Activated CD4-positive, alpha-beta T cell treated with anti-CD3 and anti-CD28 coated beads, Interleukin-2, amount 50 U/mL, for 24 hours (primary cell): Measurements from ENCODE around the gene MCC.

Source experiments
- DNase-seq, 2 donors: peaks; one replicate each; pipeline ENCODE4 v3.0.0-alpha.2; 2020; ENCODE audit warnings: low read depth in 1 of 2, low spot score in 1 of 2

The MCC gene

DNA sequence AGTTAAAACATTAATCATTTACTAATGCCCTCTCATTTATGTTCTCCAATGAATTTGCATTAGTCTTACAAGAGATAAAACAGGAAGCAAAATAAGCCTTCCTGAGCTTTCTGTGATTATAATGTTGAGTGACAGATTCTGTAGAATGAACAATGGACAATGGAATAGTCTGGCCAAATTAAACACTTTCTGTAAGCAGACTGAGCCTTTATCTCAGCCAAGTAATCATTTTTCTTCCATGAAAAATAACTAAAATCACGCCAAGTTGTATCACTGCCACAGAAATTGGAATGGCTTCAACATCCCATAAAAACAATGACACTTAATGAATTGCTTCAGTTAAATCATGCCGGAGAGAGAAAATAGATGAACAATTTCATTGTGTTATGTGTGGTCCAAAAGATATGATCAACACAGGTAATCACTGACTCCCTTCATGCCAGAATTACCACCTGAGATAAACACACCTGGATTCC, 116.5 kb downstream of the MCC start:
- no peak for DNase-seq

DNA sequence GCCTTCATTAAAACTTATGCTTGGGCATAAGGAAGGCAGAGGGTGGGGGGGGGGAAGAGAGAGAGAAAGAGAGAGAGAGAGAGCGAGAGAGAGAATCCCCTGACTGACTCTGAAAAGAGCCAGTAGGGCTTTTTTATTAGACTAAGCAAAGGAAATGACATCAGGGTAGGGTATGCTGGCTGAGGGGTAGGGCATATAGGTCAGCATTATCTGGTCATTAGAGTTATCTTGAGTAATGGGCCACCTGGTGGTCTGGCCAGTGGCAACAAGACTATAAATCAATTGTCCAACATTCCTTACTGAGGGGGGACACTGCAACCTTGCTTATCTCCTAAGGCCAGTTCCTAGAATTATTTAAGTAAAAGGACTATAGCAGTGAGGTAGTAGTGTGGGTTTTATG, 120.7 kb downstream of the MCC start:
- no peak for DNase-seq

DNA sequence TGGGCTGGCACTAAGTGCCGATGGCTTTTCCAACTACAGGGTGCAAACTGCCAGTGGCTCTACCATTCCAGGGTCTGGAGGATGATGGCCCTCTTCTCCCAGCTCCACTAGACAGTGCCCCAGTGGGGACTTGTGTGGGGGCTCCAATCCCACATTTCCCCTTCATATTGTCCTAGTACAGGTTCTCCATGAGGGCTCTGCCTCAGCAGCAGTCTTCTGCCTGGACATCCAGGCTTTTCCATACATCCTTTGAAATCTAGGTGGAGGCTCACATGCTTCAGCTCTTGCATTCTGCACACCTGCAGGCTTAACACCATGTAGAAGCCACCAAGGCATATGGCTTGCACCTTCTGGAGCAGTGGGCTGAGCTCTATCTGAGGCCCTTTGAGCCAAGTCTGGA, 123.8 kb downstream of the MCC start:
- DNase-seq = no peak

DNA sequence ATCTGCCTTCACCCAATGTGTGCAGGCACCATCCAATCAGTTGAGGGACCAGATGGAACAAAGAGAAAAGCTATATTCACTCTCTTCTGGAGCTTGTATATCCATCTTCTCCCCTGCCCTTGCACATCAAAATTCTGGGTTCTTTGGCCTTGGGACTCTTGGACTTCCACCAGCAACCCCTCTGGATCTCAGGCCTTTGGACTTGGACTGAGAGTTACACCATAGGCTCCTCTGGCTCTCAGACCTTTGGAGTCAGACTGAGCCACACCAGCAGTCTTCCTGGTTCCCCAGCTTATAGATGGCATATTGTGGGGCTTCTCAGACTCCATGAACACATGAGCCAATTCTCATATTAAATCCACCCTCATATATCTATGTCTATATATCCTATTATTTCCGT, 126.6 kb downstream of the MCC start:
- DNase-seq = no peak

DNA sequence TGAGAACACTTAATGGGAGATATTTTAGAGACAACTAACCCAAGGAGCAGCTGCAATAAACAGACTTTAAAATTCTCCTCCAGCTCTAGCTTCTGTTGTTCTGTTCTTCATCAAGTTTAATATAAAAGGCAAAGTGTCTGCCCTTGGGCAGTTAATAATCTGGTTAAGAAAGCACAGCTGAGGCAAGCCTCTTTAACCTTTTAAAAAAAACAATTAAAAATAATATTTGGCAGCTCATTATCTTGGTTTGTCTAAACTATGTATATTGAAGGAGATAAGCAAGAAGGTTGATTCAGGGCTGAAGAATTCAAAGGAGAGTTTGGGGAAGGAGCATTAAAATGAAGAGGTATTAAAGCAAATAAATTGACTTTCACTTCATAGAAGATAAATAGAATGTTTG, 128.8 kb downstream of the MCC start:
- DNase-seq = no peak

DNA sequence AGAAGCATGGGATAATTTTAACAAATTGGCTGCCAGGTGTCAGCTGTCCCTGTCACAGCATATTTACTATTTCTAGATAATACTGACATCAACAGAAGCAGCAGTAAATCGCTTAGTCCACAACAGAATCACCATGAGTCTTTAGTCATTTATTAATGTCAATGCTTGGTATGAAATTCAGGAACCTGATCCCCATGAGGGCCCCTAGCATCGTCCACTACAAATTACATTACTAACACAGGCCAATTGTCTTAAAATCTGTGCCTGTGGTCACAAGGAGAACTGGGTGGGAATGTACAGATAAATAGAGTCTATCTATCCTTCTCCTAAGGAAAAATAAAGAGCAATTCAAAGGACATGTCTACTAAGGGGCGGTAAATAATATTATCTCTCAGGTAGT, 129.6 kb downstream of the MCC start:
- DNase-seq = no peak

DNA sequence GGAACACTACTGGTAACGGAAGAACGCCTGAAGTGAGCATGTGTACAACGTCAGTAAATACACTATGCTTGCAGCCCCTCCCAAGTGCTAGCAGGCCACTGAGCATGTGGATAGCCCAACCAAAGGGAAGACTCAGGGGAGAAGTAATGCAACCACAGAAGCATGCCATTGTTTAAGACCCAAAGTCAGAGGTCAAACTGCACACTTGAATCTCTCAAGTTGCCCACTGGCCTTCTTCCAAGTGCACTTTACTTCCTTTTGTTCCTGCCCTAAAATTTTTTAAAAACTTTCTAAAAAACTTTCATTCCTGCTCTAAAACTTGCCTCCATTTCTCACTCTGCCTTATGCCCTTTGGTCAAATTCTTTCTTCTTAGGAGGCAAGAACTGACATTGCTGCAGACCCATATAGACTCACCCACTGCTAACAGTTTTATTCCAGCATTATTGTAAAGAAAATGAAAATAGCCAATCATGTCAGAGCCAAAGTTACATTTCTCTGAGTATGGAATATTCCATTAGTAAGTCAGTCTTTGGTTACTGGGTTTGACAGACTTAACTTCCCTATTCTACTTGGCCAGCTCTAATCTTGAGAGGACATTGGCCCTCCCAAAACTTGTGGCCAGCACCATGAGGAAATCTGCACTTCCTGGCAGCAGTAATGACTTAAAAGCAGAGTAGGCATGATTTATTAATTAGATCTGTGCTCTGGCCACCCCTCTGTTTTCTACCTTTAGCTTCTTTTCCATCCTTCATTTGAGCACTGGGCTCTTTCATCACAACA, 130.4 kb downstream of the MCC start:
- no peak for DNase-seq

DNA sequence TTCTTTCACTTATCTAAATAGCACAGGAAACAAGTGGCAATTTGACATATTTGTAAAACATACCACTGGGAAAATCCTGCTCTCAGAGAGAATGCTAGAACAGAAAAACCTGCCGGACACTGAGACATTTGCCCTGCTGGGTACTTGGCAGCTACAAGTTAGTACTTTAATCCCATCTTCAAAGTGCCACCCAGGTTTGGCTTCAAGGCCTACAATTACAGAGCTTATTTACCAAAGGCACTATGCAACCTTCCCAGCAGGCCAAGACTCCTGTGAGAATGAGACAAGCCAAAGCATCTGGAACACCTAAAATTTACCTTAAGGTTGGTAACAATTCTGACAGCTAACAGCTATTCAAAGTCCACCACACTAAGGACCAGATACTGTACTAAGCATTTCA, 131.8 kb downstream of the MCC start:
- DNase-seq = no peak

DNA sequence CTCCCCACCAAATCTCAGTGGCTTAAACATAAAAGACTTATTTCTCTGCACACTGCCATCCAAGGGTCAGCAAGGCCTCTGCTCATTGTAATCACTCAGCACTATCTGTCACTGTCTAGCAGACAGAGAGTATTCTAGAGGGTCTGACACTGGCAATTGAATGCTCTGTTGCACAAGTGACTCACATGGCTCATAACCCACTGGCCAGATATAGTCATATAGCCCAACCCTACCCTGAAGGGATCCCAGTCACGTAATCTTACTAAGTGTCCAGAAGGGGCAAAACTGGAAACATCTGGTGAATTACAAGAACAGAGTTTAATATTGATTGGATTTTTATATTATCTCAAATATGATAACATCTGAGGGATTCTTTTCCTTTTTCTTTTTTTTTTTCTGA, 134.2 kb downstream of the MCC start:
- DNase-seq = no peak

DNA sequence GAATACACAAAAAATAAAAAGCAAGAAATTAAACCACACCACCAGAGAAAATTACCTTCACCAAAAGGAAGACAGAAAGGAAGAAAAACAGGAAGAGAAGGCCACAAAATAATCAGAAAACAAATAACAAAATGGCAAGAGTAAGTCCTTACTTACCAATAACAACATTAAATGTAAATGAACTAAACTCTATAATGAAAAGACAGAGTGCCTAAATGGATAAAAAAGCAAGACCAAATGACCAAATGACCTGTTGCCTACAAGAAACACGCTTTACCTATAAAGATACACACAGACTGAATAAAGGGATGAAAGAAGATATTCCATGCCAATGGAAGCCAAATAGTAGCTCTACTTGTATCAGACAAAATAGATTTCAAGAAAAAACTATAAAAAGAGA, 140.7 kb downstream of the MCC start:
- no peak for DNase-seq

DNA sequence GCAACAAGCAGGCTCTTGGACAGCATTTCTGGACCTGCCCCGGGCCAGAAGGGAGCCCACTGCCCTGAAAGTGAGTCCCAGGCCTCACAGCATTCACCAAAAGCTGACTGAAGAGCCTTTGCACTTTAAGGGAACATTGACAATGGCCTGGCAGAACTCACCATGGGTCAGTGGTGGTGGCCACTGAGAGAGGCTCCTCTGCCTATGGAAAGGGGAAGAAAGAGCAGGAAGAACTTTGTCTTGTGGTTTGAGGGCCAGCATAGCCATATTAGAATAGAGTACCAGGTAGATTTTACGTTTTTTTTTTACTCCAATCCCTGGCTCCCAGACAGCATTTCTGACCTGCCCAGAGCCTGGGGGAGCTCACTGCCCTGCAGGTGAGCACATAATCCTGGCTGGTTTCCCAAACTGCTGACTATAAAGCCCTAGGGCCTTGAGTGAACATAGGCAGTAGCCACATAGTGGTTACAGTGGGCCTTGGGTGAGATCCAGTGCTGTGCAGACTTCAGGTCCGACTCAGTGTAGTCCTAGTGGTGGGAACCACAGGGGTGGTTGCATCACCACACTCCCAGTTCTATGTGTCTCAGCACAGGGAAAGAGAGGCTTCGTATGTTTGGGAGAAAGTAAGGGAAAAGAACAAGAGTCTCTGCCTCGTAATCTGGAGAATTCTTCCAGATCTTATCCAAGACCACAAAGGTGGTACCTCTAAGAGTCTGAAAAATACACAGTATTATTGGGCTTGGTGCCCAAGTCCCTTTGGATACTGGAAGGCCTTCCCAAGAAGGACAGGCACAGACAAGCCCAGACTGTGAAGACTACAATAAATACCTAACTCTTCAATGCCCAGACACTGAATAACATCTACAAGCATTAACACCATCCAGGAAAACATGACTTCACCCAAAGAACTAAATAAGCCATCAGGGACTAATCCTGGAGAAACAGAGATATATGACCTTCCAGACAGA, 143.0 kb downstream of the MCC start:
- DNase-seq = no peak

DNA sequence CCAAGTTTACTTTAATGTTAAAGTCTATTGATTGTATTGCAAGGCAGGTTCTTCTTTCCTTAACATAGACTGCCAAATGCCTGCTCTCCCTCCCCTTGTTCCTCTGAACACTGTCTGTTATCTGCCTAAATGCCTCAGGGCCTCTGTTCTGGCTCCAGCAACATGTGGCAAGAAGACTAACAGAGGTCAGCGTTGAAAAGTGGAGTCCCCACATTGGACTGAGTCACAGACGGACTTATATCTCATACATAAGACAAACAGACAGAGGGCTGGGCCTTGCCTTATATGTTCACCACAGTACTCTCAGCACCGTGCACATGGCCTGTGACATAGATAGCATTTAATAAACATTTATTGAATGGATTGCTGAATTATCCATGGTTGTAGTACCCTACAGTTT, 144.9 kb downstream of the MCC start:
- DNase-seq = no peak

DNA sequence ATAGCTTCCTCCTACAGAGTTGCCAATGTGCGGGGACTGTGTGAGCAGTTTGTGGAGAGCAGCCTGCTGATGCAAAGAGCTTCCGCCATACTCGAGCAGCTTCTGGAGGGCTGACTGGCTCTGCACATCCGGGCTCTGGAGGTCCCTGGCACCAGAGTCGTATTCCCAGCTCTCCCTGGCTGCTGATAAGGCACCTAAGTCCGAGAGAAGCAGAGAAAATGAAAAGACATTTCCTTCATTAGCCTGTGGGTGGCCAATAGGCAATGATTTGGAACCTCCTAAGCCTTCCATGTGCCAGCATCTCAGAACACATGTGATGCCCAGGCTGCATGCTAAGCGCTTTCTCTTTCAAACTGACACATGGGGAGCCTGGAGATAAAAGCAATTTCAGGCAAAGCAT, 147.7 kb downstream of the MCC start:
- DNase-seq = no peak

DNA sequence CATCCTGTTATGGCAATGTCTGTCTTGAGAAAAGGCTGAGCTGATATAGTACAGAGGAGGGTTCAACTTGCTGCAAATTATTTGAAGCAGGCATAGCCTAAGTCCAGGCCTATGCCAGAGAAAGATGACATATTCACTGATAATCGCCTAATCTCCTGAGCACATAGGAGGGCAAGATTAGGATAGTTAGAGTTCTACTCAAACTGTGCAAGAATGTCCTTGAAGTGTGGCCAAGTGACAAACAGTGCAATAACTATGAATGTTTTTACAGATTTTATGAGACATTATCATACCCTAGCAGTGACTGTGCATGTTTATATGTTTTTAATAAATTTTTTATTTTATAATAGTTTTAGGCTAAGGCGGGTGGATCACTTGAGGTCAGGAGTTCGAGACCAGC, 149.6 kb downstream of the MCC start:
- DNase-seq = no peak

DNA sequence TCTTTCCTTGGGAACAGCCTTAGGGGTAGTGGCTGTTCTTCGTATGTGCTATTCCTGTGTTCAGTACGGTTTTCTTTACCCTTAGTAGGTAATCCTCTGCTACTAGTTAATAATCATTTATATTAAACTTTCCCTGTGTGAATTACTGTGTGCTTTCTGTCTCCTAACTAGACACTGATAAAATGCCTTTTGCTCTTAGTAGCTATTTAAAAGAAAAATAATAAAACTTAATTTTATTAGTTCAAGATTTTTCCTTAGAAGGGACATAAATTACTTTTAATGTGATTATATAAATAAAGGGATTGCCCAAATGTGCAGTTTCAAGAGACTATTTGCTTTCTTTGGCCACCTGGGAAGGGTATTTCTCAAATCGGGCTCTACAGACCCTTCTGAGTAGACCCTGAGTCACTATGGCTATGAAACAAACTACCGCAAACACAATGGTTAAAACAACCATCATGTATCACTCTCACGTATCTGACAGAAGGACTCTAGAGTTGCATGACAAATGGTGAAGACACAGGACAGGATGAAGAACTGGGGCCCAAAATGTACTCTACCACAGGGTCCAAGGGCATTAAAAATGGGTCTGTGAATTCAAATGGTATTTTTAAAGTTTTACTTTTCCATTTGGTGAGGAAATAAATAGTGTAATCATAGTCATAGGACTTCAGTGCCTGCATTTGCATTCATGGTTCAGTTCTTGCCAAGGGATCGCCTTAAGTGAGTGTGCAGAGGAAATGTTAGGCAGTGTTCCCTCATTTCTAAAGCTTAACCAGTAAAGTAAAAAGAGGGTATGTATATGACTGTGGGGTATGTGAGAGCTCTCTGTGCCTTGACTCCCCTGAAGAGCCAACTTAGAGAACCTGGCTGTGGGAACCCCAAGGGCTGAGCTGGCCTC, 150.5 kb downstream of the MCC start:
- no peak for DNase-seq

DNA sequence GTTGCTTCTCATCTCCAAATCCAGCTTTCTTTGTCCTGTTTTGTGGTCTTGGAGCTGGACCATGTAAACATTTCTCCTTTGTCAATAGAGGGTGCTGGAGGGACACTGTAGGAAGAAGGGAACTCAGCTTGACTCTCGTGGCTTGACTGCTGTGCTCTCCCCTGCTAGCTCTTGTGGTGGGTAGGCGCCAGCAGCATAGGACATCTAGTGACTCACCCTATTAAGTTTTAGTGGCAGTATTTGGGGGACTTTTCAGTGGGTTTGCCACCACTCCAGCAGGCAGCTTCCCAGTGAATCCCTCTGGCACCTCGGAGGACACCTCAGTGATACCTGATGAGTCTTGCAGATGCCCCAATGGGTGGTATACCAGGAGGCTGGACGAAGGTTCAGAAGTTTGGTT, 151.3 kb downstream of the MCC start:
- DNase-seq = no peak

DNA sequence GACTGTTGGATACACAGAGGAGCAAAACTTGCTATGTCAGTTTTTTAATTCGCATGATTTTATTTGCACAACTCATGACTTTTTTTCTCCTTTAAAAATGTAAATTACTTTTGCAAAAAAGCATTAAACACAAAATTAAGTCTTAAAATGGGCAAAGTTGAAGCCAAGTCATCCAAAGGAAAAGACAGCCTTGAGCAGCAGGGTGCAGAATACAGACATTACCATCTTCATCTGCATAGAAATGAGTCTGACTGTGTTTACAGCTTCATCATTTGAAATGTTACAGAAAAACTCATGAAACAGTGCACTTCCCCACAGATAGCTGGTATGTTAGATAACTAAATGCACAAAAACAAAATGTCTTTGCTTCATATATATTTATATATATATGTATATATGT, 154.8 kb downstream of the MCC start:
- DNase-seq = no peak

DNA sequence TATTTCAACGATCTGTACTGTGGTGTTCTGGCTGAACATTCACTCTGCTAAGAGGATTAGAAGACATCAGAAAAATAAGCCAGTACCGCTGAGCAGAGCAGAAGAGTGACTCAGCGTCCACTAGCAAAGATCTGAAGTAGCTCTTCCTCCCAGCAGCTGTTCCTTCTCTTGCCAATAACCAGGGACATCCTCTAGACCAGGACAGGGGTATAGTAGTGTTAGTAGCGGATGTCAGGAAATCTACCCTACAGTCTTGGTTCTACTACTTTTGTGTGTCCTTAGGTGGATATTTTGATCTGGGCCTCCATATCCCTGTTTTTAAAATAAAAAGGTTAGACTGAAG, 157.1 kb downstream of the MCC start:
- DNase-seq = no peak

DNA sequence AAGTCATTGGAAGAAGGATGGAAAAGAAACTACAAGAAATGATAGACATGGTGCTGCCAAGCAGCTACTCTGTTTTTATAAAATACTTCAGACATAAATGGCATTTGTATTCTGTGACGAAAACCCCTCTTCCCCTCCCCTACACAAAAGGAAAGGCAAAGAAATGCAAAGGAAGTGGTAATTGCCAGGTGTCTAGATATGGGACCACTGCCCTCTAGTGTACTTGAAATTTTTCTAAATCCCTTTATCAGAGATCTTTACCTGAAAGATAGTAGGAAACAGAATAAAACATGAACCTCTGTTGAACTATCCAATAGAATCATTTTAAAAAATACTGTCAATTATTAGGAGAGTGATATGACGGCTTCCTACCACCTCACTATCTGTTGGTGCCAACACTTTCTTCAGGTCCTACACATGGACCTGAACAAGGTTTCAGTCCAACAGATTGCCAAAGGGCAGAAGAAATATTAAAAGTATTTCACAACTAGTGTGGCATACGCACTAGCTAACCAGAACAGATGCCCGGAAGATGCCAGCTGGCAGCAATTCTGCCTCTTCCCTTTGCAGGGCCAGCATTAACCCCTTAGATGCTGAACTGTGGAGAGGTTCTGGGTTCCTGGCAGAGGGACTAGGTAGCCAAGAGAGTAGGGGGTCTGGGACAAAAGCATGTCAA, 157.6 kb downstream of the MCC start:
- DNase-seq = peak in 1 of 2 donors; percentile 7

DNA sequence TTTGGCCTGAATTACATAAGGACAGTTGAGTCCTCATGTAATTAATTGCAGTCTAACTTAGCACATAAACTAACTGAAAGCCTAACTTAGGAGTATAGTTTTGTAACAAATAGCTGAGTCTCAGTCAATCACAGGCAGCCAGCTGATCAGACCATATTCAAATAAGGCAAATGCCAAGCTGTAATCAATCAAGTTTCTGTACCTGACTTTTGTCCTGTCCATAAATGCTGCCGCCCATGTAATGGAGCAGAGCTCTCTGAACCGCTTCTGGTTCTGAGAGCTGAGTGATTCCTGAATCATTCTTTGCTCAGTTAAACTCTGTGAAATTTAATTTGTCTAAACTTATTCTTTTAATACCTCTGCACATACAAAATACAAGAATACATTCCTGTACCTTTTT, 158.3 kb downstream of the MCC start:
- no peak for DNase-seq

DNA sequence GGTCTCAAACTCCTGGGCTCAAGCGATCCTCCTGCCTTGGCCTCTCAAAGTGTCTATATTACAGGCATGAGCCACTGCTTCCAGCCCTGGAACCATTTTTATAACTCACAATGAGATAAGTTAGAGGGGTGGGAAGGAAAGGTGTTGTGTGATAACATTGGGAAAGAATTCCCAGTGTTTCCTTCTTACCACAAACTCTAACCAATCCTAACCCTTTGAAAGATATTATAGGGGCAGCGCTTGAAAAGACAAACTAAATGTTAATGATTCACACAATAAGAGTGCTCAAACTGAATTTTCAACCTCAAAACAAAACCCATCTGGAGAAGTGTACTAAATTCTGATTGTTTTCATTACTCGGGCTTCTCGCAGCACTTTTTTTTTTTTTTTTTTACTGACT, 163.2 kb downstream of the MCC start:
- no peak for DNase-seq
